Astrocyte of the cerebellum (primary cell): ENCODE results near the gene FANCC.
"Not testable (repeated sequence)": the region's sequence is repeated elsewhere in the genome, so short reads cannot be mapped to it uniquely, and the experiment has no call there.

Source experiments
- DNase-seq: peaks from one replicate; pipeline ENCODE4 v3.0.0-alpha.2; 2011; ENCODE audit warnings: low read depth
- H3K4me3 ChIP-seq: 2 replicates; pipeline ENCODE4 v1.5.1; 2011; ENCODE audit warnings: mild to moderate bottlenecking, low read depth, low read length, moderate library complexity
- CTCF ChIP-seq: IDR thresholded peaks from 2 replicates; pipeline ENCODE4 v1.5.1; 2012; ENCODE audit warnings: low read length, low read depth, moderate library complexity, mild to moderate bottlenecking; ENCODE audit errors: missing control alignments
- in situ Hi-C: cut with HindIII; loops from 2 replicates; pipeline ENCODE4 v1.10.0; 2017; ENCODE audit warnings: low sequenced_read_pairs

FANCC gene

GRCh38 chr9:95277509-95277908, 40.0 kb downstream of the FANCC start:
- no peak for DNase-seq
- in situ Hi-C loops, result no loop called here
- H3K4me3 ChIP-seq, result no peak overlapping the region
- no peak for TF ChIP-seq CTCF

GRCh38 chr9:95276395-95276954, 41.0 kb downstream of the FANCC start:
- no peak for DNase-seq
- in situ Hi-C loops, result no loop called here
- no peak overlapping the region for H3K4me3 ChIP-seq
- no peak for TF ChIP-seq CTCF

GRCh38 chr9:95274160-95274559, 43.3 kb downstream of the FANCC start:
- in situ Hi-C loops, DNase-seq, H3K4me3 ChIP-seq: not testable (repeated sequence)

- no peak overlapping the region for H3K4me3 ChIP-seq
- in situ Hi-C loops, result no loop called here
- DNase-seq, result no peak
- TF ChIP-seq CTCF, result no peak
These were observed 44.0 kb downstream of the FANCC start for GRCh38 chr9:95273369-95274022.

- no peak overlapping the region for H3K4me3 ChIP-seq
- no peak for DNase-seq
- in situ Hi-C loops, result no loop called here
- no peak for TF ChIP-seq CTCF
These were observed 44.7 kb downstream of the FANCC start for GRCh38 chr9:95272830-95273229.

GRCh38 chr9:95270790-95271189, 46.7 kb downstream of the FANCC start:
- no peak for DNase-seq
- TF ChIP-seq CTCF, result no peak
- H3K4me3 ChIP-seq, result no peak overlapping the region
- in situ Hi-C loops, result no loop called here

- not testable (repeated sequence) for DNase-seq, H3K4me3 ChIP-seq
- in situ Hi-C loops, result loop anchor here (5.0 kb wide), 1 partner anchor 37 kb away; no protein-coding TSS in a partner anchor
These were observed 47.4 kb downstream of the FANCC start for GRCh38 chr9:95269803-95270773.
